ENCODE data around the gene CUX1.

Gene CUX1

DNA sequence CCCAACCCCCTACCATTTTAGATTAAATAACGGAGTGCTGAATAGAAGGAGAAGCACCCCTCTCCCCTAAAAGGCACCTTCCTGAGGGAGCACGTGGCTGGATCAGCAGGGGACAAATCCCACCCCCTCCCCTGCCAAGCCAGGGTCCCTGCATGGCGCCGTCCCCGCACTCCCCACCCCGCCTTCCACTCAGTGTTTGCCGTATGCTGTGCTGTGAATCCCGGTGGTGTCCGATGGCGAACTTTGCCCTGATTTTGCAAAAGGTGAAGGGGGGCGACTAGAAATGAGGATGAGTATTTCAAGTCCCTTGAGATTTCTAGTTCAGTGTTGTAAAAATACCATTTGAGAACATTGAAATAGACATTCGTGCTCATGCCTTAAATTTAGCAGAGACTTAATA, 385.8 kb downstream of the CUX1 start:
- Histone ChIP-seq H3K4me1 (ENCODE audit: insufficient read depth, low read length) (no peaks in the 10 kb centered on the region), H3K9me3 (ENCODE audit: insufficient read depth, low read depth, low read length) (no peaks in the 10 kb centered on the region), H3K27ac (ENCODE audit: low read depth, low read length) (no peak overlapping the region), H3K9ac (ENCODE audit: low read depth, low read length) (no peak overlapping the region), H3K36me3 (ENCODE audit: insufficient read depth, low read length) (peaks cover 87% of the 10 kb centered on the region), H3K27me3 (ENCODE audit: insufficient read depth, low read length) (no peaks in the 10 kb centered on the region), H3K4me3 (ENCODE audit: low read length) (no peak overlapping the region)
- WGBS, result 92% methylated on average over 12 of the region's 12 CpGs

DNA sequence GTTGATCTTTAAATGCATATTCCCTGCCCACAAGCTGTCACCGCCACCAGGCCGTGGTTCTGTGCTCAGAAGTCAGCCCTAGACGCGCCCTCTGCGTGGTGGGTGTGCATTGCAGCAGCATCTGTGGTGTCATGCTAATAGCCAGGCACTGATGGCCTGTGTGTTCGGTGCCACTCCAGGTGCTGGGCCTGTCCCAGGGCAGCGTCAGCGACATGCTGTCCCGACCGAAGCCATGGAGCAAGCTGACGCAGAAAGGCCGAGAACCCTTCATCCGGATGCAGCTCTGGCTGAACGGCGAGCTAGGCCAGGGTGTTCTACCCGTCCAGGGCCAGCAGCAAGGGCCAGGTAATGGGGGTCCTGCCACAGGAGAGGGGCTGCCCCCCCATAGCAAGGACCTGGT, 386.8 kb downstream of the CUX1 start:
- Histone ChIP-seq H3K4me1 (ENCODE audit: insufficient read depth, low read length) (no peaks in the 10 kb centered on the region), H3K27ac (ENCODE audit: low read depth, low read length) (no peak overlapping the region), H3K9ac (ENCODE audit: low read depth, low read length) (no peak overlapping the region; the same call in 1 of the 2 replicates), H3K36me3 (ENCODE audit: insufficient read depth, low read length) (peaks cover 86% of the 10 kb centered on the region), H3K4me3 (ENCODE audit: low read length) (no peak overlapping the region), H3K27me3 (ENCODE audit: insufficient read depth, low read length) (no peaks in the 10 kb centered on the region), H3K9me3 (ENCODE audit: insufficient read depth, low read depth, low read length) (no peaks in the 10 kb centered on the region)
- WGBS, result 96% methylated on average over 16 of the region's 16 CpGs

DNA sequence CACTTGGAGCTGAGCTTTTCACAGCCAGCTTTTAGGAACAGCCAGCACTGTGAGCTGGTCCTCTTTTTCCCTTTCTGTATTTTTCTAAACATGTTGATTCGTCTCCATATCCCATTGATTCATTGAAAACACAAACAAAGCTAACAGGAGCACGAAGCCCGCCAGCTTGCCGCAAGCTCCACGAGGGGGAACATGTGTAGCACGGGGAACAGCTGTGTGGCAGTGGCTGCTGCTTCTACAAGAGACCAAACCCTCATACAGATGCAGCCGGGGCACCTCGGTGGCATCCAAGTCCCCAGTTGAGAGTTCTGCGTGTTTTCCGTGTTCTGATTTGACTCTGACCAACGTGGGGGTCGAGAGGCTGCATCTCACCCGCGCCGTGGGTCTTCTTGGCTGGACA, 388.5 kb downstream of the CUX1 start:
- H3K36me3 ChIP-seq (ENCODE audit: insufficient read depth, low read length), result peaks cover 77% of the 10 kb centered on the region
- no peak overlapping the region for H3K4me3 ChIP-seq (ENCODE audit: low read length)
- WGBS, result 97% methylated on average over 15 of the region's 15 CpGs
- no peak overlapping the region for H3K9ac ChIP-seq (ENCODE audit: low read depth, low read length)
- H3K27ac ChIP-seq (ENCODE audit: low read depth, low read length), result no peak overlapping the region
- H3K9me3 ChIP-seq (ENCODE audit: insufficient read depth, low read depth, low read length), result no peaks in the 10 kb centered on the region
- H3K4me1 ChIP-seq (ENCODE audit: insufficient read depth, low read length), result no peaks in the 10 kb centered on the region
- no peaks in the 10 kb centered on the region for H3K27me3 ChIP-seq (ENCODE audit: insufficient read depth, low read length)

DNA sequence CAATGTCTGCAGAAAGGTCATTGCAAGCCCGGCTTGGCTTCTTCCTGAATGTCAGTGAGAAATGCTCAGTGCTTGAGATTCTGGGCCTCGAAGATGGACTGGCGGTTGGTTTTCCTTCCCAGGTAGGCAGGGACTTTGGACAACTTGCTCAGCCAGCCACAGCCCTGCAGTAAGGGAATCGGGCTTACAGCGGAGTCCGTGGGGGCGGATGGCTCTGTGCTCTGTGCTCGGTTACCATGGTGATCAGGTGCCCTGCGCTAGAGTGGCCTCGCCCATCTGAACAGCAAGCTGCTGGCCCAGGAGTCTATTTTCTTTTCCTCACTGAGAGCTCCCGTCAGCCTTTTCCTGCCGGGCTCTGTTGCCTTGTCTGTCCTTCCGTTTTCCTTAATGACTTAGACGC, 391.4 kb downstream of the CUX1 start:
- Histone ChIP-seq H3K4me3 (ENCODE audit: low read length) (no peak overlapping the region), H3K36me3 (ENCODE audit: insufficient read depth, low read length) (peaks cover 63% of the 10 kb centered on the region), H3K27me3 (ENCODE audit: insufficient read depth, low read length) (no peaks in the 10 kb centered on the region), H3K4me1 (ENCODE audit: insufficient read depth, low read length) (no peaks in the 10 kb centered on the region), H3K27ac (ENCODE audit: low read depth, low read length) (no peak overlapping the region), H3K9me3 (ENCODE audit: insufficient read depth, low read depth, low read length) (no peaks in the 10 kb centered on the region), H3K9ac (ENCODE audit: low read depth, low read length) (no peak overlapping the region)
- WGBS, result 92% methylated on average over 14 of the region's 14 CpGs

DNA sequence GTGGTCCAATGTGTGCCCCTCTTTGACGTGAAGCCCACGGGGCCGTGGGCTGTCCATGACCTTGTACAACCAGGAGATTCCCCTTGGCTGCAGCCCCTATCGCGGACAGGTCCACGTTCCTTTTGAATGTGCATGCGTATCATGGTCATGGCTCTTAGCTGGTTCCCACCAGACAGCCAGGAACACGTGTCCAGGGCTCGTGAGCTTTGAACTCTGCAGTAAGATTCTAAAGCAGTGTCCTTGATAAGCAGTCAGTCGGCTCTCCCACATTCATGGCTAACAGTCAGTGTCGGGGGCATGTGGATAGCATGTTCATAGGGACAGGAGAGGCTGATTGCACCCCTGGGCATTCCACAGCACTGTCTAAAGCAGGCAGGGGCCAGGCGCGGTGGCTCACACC, 393.4 kb downstream of the CUX1 start:
- Histone ChIP-seq H3K9me3 (ENCODE audit: insufficient read depth, low read depth, low read length) (no peaks in the 10 kb centered on the region), H3K27me3 (ENCODE audit: insufficient read depth, low read length) (no peaks in the 10 kb centered on the region), H3K27ac (ENCODE audit: low read depth, low read length) (no peak overlapping the region), H3K4me1 (ENCODE audit: insufficient read depth, low read length) (no peaks in the 10 kb centered on the region), H3K36me3 (ENCODE audit: insufficient read depth, low read length) (peaks cover 61% of the 10 kb centered on the region), H3K9ac (ENCODE audit: low read depth, low read length) (no peak overlapping the region), H3K4me3 (ENCODE audit: low read length) (no peak overlapping the region)
- 89% methylated on average over 13 of the region's 13 CpGs for WGBS

DNA sequence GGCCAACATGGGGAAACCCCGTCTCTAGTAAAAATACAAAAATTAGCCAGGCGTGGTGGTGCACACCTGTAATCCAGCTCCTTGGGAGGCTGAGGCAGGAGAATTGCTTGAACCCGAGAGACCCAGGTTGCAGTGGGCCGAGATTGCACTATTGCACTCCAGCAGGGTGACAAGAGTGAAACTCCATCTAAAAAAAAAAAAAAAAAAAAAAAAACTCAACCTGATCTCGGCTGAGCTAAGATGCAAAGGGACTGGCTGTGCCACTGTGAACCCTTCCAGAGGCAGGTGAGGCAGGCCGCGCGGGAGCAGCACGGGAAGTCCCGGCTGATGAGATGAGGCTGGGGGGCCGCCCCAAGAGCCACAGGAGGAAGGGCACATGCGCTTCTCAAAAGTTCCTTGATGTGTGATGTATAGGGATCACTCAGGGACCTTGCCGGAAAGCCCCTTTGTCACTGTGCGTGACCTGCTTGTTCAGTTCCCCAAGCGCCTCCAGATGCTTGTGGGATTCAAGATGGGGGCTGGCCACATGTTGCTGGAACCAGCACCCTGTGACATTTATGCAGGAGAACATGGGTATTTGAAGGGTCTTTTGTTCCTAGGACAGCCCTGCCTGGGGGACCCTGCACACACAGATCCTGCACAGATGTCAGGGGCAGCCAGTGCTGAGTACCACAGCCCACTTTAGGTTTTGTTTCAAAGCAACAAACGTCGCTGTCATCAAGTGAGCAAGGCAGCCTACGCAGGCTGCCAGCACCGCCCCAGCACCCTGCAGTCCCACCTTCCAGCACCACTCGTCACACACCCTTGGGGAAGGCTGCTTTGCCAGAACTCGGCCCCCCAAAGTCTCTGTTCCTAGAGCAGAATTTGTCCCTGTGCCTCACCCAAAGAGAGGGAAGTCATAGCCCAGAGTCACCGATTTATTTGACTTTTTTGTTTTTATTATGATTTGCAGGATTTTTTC, 394.4 kb downstream of the CUX1 start:
- Histone ChIP-seq H3K9me3 (ENCODE audit: insufficient read depth, low read depth, low read length) (no peaks in the 10 kb centered on the region), H3K27me3 (ENCODE audit: insufficient read depth, low read length) (no peaks in the 10 kb centered on the region), H3K36me3 (ENCODE audit: insufficient read depth, low read length) (peaks cover 54% of the 10 kb centered on the region), H3K4me1 (ENCODE audit: insufficient read depth, low read length) (no peaks in the 10 kb centered on the region), H3K9ac (ENCODE audit: low read depth, low read length) (no peak overlapping the region), H3K4me3 (ENCODE audit: low read length) (no peak overlapping the region), H3K27ac (ENCODE audit: low read depth, low read length) (no peak overlapping the region)
- 94% methylated on average over 22 of the region's 22 CpGs for WGBS

DNA sequence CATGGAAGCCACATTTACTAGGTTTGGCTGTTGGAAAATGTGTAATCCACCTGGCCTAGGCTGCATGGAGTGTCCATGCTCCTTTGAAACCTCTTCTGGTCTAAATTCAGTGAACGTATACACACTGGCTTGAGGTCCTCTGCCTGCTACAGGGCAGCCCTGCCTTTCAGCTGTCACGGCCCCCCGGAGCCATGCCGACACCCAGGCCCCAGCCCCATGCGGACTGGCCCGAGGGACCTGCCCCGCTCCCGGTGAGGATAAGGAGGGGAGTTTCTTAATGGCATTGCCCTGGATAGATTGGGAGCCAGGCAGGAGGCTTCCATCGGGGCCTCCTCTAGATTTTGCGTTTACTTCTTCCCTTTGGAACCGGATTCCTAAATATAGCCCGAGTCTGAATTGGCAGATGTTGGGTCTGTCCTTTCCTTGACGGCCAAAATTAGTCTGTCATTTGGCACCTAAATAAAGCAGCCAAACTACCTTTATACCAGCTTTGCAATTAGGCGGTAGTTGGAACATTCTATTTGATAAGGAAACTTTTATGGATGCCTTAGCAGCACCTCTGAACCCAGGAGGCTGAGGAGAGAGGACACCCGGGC, 397.1 kb downstream of the CUX1 start:
- Histone ChIP-seq H3K9ac (ENCODE audit: low read depth, low read length) (no peak overlapping the region), H3K4me3 (ENCODE audit: low read length) (no peak overlapping the region), H3K9me3 (ENCODE audit: insufficient read depth, low read depth, low read length) (no peaks in the 10 kb centered on the region), H3K36me3 (ENCODE audit: insufficient read depth, low read length) (peaks cover 36% of the 10 kb centered on the region), H3K4me1 (ENCODE audit: insufficient read depth, low read length) (no peaks in the 10 kb centered on the region), H3K27me3 (ENCODE audit: insufficient read depth, low read length) (no peaks in the 10 kb centered on the region), H3K27ac (ENCODE audit: low read depth, low read length) (no peak overlapping the region)
- 85% methylated on average over 15 of the region's 15 CpGs for WGBS

DNA sequence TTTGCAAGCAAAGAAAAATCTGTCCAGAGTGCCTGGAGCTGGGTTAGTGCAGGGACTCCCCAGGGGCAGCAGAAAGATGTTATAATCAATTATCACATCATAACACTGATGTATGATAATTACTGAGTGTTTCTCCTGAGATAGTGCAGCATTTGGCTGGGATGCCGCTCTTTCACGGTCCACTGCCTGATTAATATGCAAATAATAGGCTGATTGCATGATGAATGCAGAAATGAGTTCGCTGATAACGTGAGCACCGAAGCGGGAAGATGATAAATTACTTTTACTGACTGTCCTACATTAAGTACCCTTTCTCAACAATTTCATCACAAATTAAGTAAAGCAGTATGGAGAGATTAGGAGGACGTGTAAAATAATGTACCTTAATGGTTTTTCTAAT, 397.8 kb downstream of the CUX1 start:
- no peaks in the 10 kb centered on the region for H3K4me1 ChIP-seq (ENCODE audit: insufficient read depth, low read length)
- no peaks in the 10 kb centered on the region for H3K27me3 ChIP-seq (ENCODE audit: insufficient read depth, low read length)
- no peak overlapping the region for H3K4me3 ChIP-seq (ENCODE audit: low read length)
- no peaks in the 10 kb centered on the region for H3K9me3 ChIP-seq (ENCODE audit: insufficient read depth, low read depth, low read length)
- H3K36me3 ChIP-seq (ENCODE audit: insufficient read depth, low read length), result peaks cover 36% of the 10 kb centered on the region
- 65% methylated on average over 3 of the region's 7 CpGs for WGBS
- H3K27ac ChIP-seq (ENCODE audit: low read depth, low read length), result no peak overlapping the region
- H3K9ac ChIP-seq (ENCODE audit: low read depth, low read length), result no peak overlapping the region

DNA sequence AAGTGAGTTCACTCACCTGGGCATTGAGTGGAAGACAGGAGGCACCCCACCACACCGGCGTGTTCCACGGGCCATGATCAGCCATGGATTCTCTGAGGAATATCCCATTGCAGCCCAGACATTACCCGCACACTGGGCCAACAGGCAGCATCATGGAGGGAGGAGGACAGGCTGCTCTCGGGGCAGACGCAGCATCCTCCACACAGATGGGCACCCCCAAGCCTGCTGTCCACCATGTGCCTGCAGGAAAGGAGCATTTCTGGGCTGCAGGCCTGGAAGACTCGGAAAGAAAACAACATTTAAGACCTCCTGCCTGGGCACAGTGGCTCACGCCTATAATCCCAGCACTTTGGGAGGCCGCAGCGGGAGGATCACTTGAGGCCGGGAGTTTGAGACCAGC, 398.3 kb downstream of the CUX1 start:
- H3K27ac ChIP-seq (ENCODE audit: low read depth, low read length), result no peak overlapping the region
- no peaks in the 10 kb centered on the region for H3K9me3 ChIP-seq (ENCODE audit: insufficient read depth, low read depth, low read length)
- peaks cover 32% of the 10 kb centered on the region for H3K36me3 ChIP-seq (ENCODE audit: insufficient read depth, low read length)
- H3K9ac ChIP-seq (ENCODE audit: low read depth, low read length), result no peak overlapping the region
- H3K27me3 ChIP-seq (ENCODE audit: insufficient read depth, low read length), result no peaks in the 10 kb centered on the region
- WGBS, result 87% methylated on average over 11 of the region's 11 CpGs
- H3K4me3 ChIP-seq (ENCODE audit: low read length), result no peak overlapping the region
- no peaks in the 10 kb centered on the region for H3K4me1 ChIP-seq (ENCODE audit: insufficient read depth, low read length)

DNA sequence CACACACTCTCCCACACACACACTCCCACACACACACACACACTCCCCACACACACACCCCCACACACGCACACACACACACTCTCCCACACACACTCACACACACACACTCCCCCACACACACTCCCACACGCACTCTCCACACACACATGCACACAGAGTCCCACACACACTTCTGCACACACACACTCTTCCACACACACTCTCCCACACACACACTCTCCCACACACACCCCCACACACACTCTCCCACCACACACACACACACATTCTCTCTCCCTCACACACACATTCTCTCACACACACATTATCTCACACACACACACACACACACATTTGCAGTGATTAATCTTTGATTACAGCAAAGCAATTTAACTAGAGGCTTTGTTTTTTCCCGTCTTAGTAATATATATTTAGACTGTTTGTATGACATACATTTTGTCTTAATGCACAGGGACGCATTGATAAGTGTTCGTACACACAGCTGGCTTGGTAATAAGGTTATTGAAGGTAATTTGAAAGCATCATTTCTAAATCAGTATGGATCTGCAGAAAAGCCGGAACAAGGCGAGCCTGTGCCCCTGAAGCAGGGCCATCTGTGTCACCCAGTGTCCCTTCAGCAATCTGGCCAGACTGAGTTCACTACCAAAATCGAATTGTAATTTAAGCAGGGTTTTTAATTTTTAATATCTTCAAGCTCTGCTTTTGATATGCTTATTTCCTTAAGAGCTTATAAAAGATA, 399.3 kb downstream of the CUX1 start:
- H3K9ac ChIP-seq (ENCODE audit: low read depth, low read length), result no peak overlapping the region
- H3K36me3 ChIP-seq (ENCODE audit: insufficient read depth, low read length), result peaks cover 28% of the 10 kb centered on the region
- WGBS, result 87% methylated on average over 8 of the region's 8 CpGs
- no peak overlapping the region for H3K27ac ChIP-seq (ENCODE audit: low read depth, low read length)
- no peaks in the 10 kb centered on the region for H3K9me3 ChIP-seq (ENCODE audit: insufficient read depth, low read depth, low read length)
- H3K4me1 ChIP-seq (ENCODE audit: insufficient read depth, low read length), result no peaks in the 10 kb centered on the region
- no peaks in the 10 kb centered on the region for H3K27me3 ChIP-seq (ENCODE audit: insufficient read depth, low read length)
- H3K4me3 ChIP-seq (ENCODE audit: low read length), result no peak overlapping the region

DNA sequence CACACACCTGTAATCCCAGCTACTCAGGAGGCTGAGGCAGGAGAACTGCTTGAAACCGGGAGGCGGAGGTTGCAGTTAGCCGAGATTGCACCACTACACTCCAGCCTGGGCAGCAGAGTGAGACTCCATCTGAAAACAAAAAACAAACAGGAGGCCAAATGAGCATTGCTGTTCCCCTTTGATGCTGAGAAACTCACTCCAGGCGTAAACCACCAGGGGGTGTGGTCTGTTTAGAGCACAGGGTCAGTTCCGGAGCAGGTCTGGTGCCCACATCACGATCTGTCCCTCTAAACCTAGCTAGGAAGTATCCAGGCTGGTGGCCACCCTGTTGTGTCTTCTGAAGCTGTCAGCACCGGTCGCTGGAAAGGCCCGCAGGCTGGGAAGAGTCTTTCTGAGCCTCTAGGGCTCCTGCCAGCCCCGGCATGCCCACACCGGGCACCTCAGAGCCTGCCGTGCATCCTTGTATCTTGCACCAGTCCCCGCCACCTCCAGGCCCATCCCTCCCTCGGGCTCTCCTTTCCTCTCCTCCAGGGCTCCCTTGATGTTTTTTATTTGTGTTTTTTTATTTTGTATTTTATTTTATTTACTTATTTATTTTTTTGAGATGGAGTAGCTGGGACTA, 402.9 kb downstream of the CUX1 start:
- WGBS, result 95% methylated on average over 13 of the region's 14 CpGs
- Histone ChIP-seq H3K4me3 (ENCODE audit: low read length) (no peak overlapping the region), H3K9me3 (ENCODE audit: insufficient read depth, low read depth, low read length) (no peaks in the 10 kb centered on the region), H3K4me1 (ENCODE audit: insufficient read depth, low read length) (no peaks in the 10 kb centered on the region), H3K27me3 (ENCODE audit: insufficient read depth, low read length) (no peaks in the 10 kb centered on the region), H3K9ac (ENCODE audit: low read depth, low read length) (no peak overlapping the region), H3K27ac (ENCODE audit: low read depth, low read length) (no peak overlapping the region), H3K36me3 (ENCODE audit: insufficient read depth, low read length) (peaks cover 7% of the 10 kb centered on the region)

Data from HUES64 (cell line).